Stimulated activated naive CD8-positive, alpha-beta T cell treated with anti-CD3 and anti-CD28 coated beads, Interleukin-15, Interleukin-2, amounts not matched to agents 100 ng/mL and 50 ng/mL, for 24 hours (primary cell): ENCODE data around the gene FAM20C.

Source experiments
- H3K27ac Mint-ChIP-seq: one replicate; pipeline ENCODE4 v1.8.0; 2021; ENCODE audit warnings: mild to moderate bottlenecking, mixed read lengths
- H3K27me3 Mint-ChIP-seq: one replicate; pipeline ENCODE4 v1.8.0; 2021; ENCODE audit warnings: mixed read lengths
- H3K36me3 Mint-ChIP-seq: one replicate; pipeline ENCODE4 v1.8.0; 2021; ENCODE audit warnings: low read depth, mixed read lengths
- H3K4me1 Mint-ChIP-seq: one replicate; pipeline ENCODE4 v1.8.0; 2021; ENCODE audit warnings: low read depth, mixed read lengths
- H3K4me3 Mint-ChIP-seq: one replicate; pipeline ENCODE4 v1.8.0; 2021; ENCODE audit warnings: mild to moderate bottlenecking, mixed read lengths
- H3K9me3 Mint-ChIP-seq: one replicate; pipeline ENCODE4 v1.8.0; 2021; ENCODE audit warnings: mixed read lengths

FAM20C gene

GRCh38 chr7:216360-217300 is 24.3 kb downstream of the FAM20C start:
- Mint-ChIP-seq H3K27ac (no peak overlapping the region), H3K9me3 (no peaks in the 10 kb centered on the region), H3K36me3 (no peaks in the 10 kb centered on the region), H3K27me3 (no peaks in the 10 kb centered on the region), H3K4me3 (no peak overlapping the region), H3K4me1 (no peaks in the 10 kb centered on the region)

- Mint-ChIP-seq H3K4me3 (no peak overlapping the region), H3K36me3 (no peaks in the 10 kb centered on the region)
These were observed 25.4 kb downstream of the FAM20C start for GRCh38 chr7:217781-218180.

DNA sequence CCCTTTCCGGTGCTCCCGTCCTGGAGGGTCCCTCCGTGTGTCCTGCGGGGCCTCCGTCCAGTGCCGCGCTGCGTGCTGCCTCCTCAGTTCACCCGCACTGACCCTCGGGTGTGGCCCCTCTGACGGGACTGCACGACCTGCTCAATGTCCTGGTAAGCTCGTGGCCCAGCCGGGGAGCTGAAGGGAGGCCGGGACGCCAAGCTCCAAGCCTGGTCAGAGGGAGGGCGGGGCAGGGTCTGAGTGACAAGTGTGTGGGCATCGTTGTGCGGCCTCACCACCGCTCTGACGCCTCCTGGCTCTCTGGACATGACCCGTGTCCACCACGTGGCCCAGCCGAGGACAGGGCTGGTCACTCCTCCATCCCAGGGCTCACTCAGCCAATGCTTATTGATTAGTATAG is 25.9 kb downstream of the FAM20C start:
- H3K4me1 Mint-ChIP-seq: no peaks in the 10 kb centered on the region

More at GRCh38 chr7:217781-218180, 25.4 kb downstream of the FAM20C start:
- H3K9me3 Mint-ChIP-seq: no peaks in the 10 kb centered on the region
- no peaks in the 10 kb centered on the region for H3K27me3 Mint-ChIP-seq
- no peaks in the 10 kb centered on the region for H3K4me1 Mint-ChIP-seq
- no peak overlapping the region for H3K27ac Mint-ChIP-seq

GRCh38 chr7:218896-219580 is 26.7 kb downstream of the FAM20C start:
- H3K9me3 Mint-ChIP-seq: no peaks in the 10 kb centered on the region
- H3K27me3 Mint-ChIP-seq: no peaks in the 10 kb centered on the region

More for the DNA sequence above, 25.9 kb downstream of the FAM20C start:
- Mint-ChIP-seq H3K9me3 (no peaks in the 10 kb centered on the region), H3K27me3 (no peaks in the 10 kb centered on the region), H3K27ac (no peak overlapping the region), H3K4me3 (no peak overlapping the region), H3K36me3 (no peaks in the 10 kb centered on the region)

GRCh38 chr7:219581-220150 is 27.3 kb downstream of the FAM20C start:
- no peaks in the 10 kb centered on the region for H3K36me3 Mint-ChIP-seq
- no peaks in the 10 kb centered on the region for H3K4me1 Mint-ChIP-seq
- H3K4me3 Mint-ChIP-seq: no peak overlapping the region
- H3K9me3 Mint-ChIP-seq: no peaks in the 10 kb centered on the region
- no peaks in the 10 kb centered on the region for H3K27me3 Mint-ChIP-seq
- H3K27ac Mint-ChIP-seq: no peak overlapping the region

More at GRCh38 chr7:218896-219580, 26.7 kb downstream of the FAM20C start:
- Mint-ChIP-seq H3K4me3 (no peak overlapping the region), H3K27ac (no peak overlapping the region), H3K36me3 (no peaks in the 10 kb centered on the region), H3K4me1 (no peaks in the 10 kb centered on the region)

DNA sequence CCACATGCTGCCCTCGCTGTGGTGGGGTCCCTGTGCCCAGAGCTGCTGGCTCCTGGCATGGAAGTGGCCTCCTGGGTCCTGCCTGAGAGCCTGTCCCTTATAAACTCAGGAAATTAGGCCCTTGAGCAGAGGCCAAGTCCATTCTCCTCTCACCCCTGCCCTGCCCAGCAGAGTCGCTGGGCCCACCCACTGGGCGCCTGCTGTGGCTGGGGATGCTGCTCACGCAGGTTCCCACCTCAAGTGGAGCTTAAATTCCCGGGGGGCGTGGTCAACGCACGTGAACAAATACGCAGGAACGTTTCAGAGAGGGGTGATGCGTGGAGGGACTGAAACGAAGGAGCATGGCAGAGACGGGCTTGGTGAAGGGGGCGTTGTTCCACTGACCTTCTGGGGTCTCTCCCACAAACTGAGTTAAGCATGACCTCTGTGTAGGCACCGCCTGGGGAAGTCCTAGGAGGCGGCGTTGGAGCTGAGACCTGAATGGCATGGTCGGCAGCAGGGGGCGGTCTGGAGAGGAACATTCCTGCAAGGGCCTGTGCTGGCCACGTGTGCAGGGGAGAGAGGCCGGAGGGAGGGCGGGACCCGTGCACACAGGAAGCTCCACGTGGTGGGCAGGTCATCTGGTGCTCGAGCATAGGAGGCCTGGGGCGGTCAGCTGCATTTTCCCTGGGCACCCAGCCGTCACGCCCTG is 27.9 kb downstream of the FAM20C start:
- H3K4me1 Mint-ChIP-seq: no peaks in the 10 kb centered on the region
- H3K27ac Mint-ChIP-seq: no peak overlapping the region
- H3K27me3 Mint-ChIP-seq: no peaks in the 10 kb centered on the region
- no peak overlapping the region for H3K4me3 Mint-ChIP-seq
- no peaks in the 10 kb centered on the region for H3K9me3 Mint-ChIP-seq
- no peaks in the 10 kb centered on the region for H3K36me3 Mint-ChIP-seq

DNA sequence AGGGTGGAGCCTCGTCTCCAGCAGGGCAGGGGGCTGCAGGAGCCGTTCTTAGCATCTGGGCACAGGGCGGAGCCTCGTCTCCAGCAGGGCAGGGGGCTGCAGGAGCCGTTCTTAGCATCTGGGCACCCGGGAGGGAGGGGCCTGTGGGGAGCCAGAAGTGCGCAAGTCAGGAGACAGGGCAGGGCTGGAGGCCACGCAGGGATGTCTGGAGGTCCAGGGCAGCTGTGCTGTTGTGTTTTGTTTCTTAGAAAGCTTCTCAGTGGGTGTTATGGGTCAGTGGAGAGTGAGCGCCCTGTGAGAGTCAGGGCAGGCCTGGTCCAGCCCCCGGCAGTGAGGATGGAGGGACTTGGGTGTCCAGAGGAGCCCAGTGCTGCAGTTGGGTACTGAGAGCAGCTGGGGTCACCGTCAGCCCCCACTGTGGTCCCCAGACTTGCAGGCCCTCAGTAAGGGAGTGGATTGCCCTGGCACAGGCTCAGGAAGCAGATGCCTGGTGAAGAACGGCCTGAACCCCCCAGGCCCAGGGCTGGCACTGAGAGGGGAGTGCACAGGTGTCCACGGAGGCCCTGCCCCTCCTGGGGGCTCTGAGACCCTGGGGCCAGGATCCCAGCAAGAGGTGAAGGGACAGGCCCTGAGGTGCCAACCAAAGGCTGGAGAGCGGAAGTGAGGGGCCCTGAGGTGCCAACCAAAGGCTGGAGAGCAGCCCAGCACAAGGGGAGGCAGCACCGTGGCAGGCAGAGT is 29.8 kb downstream of the FAM20C start:
- Mint-ChIP-seq H3K27ac (no peak overlapping the region), H3K4me3 (no peak overlapping the region), H3K27me3 (no peaks in the 10 kb centered on the region), H3K36me3 (no peaks in the 10 kb centered on the region), H3K9me3 (no peaks in the 10 kb centered on the region), H3K4me1 (no peaks in the 10 kb centered on the region)

GRCh38 chr7:222716-223041 is 30.3 kb downstream of the FAM20C start:
- H3K27me3 Mint-ChIP-seq: no peaks in the 10 kb centered on the region
- H3K27ac Mint-ChIP-seq: no peak overlapping the region
- H3K9me3 Mint-ChIP-seq: no peaks in the 10 kb centered on the region
- no peaks in the 10 kb centered on the region for H3K4me1 Mint-ChIP-seq
- no peak overlapping the region for H3K4me3 Mint-ChIP-seq
- H3K36me3 Mint-ChIP-seq: no peaks in the 10 kb centered on the region

DNA sequence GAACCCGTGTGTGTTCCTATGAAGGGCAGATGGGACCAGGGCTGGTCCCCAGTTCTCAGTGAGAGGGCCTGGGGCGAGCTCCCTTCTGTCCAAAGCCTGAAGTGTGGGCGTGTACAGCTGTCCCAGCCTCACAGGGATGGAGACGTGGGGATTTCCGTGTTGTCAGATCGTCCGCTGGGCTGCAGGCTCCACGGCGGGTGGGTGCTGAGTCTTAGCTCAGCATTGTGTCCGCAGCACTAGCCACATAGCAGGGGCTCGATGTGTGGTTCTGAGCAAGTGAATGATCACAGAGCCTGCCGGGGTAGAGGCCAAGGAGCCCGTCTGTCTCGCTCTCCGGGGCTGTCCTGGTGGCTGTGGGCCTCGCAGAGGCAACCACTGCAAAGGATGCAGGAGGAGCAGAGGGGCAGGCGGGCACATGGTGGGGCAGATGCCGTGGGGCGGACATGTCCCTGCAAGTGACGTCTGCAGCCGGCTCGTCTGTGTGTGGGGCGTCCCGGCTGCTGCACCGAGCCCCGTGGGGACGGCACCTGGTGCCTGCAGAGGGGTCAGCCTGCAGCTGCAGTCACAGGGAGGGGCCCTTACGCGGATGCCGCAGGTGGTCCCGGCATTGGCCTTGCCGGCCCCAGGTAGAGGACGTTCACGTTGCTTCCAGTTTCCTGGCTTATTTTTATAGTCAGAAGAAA is 30.9 kb downstream of the FAM20C start:
- no peaks in the 10 kb centered on the region for H3K27me3 Mint-ChIP-seq
- H3K4me3 Mint-ChIP-seq: no peak overlapping the region
- H3K27ac Mint-ChIP-seq: no peak overlapping the region
- H3K4me1 Mint-ChIP-seq: no peaks in the 10 kb centered on the region
- H3K9me3 Mint-ChIP-seq: no peaks in the 10 kb centered on the region
- H3K36me3 Mint-ChIP-seq: no peaks in the 10 kb centered on the region

- no peaks in the 10 kb centered on the region for H3K27me3 Mint-ChIP-seq
- no peaks in the 10 kb centered on the region for H3K4me1 Mint-ChIP-seq
- H3K4me3 Mint-ChIP-seq: no peak overlapping the region
- no peak overlapping the region for H3K27ac Mint-ChIP-seq
- H3K36me3 Mint-ChIP-seq: no peaks in the 10 kb centered on the region
- no peaks in the 10 kb centered on the region for H3K9me3 Mint-ChIP-seq
These were observed 31.5 kb downstream of the FAM20C start for GRCh38 chr7:223861-224260.

DNA sequence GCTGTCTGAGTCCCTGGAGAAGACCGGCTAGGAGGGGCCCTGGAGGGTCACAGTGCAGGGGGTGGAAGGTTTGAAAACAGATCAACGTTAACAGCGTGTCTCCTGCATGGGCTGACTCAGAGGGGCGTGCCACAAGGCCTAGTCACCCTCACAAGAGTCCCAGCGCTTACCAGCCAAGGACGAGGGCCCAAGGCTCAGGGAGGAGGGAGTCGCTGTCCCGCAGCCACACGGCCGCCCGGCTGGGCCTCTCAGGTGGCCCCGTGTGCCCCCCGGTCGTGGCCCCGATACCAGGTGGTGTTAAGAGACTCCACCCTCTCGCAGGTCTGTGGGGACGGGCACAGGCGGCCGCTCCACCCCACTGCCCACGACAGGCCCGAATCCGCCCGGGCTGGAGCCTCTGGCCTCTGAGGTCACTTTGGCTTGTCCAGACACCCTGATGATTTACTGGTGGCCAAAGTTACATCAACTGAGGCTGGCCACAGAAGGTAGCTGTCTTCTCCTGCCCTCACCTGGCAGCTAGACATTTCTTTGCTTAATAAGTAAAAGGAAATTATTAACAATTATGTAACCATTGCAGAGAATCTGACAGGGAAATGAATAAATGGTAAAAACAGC is 34.0 kb downstream of the FAM20C start:
- Mint-ChIP-seq H3K4me1 (no peaks in the 10 kb centered on the region), H3K36me3 (no peaks in the 10 kb centered on the region)

DNA sequence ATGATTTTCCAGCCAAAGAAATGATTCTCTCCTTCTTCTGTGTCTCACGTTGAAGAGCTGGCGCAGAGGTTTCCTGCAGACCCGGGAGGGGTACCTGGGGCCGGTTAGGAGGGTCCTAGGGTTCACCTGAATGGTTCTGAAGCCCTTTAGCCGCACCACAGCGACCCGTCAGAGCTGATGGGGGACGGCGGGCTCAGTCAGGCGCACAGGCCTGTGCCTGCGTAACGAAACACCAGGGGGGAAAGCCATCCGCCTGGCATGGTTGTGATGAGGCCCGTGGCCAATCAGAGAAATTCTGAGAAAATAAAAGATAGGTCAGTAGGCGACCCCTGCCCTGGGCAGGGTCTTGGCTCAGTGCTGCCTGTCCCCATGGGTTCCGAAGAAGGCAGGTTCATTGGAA is 35.6 kb downstream of the FAM20C start:
- no peaks in the 10 kb centered on the region for H3K27me3 Mint-ChIP-seq
- H3K4me1 Mint-ChIP-seq: no peaks in the 10 kb centered on the region
- no peaks in the 10 kb centered on the region for H3K9me3 Mint-ChIP-seq
- no peak overlapping the region for H3K4me3 Mint-ChIP-seq
- no peaks in the 10 kb centered on the region for H3K36me3 Mint-ChIP-seq
- no peak overlapping the region for H3K27ac Mint-ChIP-seq

More for the DNA sequence above, 34.0 kb downstream of the FAM20C start:
- Mint-ChIP-seq H3K27ac (no peak overlapping the region), H3K27me3 (no peaks in the 10 kb centered on the region), H3K4me3 (no peak overlapping the region), H3K9me3 (no peaks in the 10 kb centered on the region)

DNA sequence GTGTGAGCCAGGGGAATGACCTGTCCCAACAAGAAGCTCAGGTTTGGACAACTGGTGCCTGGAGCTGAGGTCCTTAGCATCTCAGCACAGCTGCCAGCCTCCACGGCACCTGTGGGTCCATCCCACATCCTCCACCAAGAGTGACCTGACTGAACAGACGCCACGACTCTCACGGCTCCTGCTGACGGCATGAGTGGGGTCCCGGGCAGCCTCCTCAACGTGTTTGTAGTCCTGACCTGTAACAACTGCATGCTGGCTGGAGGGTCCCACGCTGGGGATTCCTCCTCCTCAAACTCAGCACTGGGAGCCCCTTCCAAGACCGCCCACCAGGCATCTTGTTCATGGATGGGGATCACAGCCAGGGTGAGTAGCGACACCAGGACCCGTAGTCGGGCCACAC is 36.2 kb downstream of the FAM20C start:
- Mint-ChIP-seq H3K4me1 (no peaks in the 10 kb centered on the region), H3K4me3 (no peak overlapping the region), H3K27ac (no peak overlapping the region), H3K9me3 (no peaks in the 10 kb centered on the region), H3K36me3 (no peaks in the 10 kb centered on the region), H3K27me3 (no peaks in the 10 kb centered on the region)
